HTR-8/SVneo (cell line): ENCODE measurements around the gene HAS3.

ENCODE experiments used
- DNase-seq: peaks from one replicate; pipeline ENCODE4 v3.0.0; 2011; ENCODE audit warnings: low spot score, mixed read lengths; ENCODE audit not compliant: insufficient read length
- FAIRE-seq: peaks from 2 replicates; lab custom pipeline; 2011; peaks lifted over from hg19 to GRCh38; lab: Jason Lieb, UNC

The HAS3 gene

DNA sequence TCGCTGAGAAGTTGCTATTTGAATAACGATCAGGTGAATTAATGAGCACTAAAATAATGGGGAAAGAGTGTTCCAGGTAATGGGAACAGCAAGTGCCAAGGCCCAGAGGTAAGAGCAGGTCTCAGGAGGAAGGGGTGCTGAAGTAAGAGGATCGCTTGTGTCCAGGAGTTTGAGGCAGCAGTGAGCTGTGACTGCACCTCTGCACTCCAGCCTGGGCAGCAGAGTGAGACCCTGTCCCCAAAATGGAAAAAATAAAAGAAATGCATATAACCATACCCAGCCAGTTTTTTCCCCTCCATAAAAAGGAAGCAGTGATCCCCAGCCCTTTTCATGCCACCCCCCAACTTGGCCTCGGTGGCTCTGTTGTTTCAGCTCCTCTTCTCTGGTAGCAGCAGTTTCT is 16.8 kb upstream of the HAS3 start:
- no peak for DNase-seq
- no peak for FAIRE-seq

GRCh38 chr16:69089091-69089910 is 16.2 kb upstream of the HAS3 start:
- DNase-seq: no peak

GRCh38 chr16:69093974-69094373 is 11.5 kb upstream of the HAS3 start:
- DNase-seq: no peak
- no peak for FAIRE-seq

More at GRCh38 chr16:69089091-69089910, 16.2 kb upstream of the HAS3 start:
- FAIRE-seq: no peak

DNA sequence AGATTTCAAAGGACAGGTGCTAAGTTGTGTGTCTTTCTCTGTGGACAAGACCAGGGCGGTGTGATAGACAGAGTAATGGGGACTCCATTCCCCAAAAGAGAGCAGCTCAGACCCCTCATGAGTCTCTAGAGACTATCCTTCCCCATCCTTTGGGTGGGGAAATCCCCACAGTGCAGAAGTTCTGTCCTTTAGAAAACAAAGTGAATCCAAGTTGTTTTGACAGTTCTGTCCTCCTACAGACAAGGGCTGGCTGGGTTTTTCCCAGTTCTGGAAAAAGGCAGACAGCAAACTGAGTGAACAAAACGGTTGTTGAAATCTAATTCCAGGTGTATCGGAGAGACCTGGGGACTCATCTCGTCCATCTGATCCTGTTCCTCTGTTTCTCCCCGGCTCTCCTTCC is 11.0 kb upstream of the HAS3 start:
- FAIRE-seq (no peak), DNase-seq (no peak)

- FAIRE-seq: no peak
- DNase-seq: no peak
These were observed 10.3 kb upstream of the HAS3 start for GRCh38 chr16:69095193-69095592.

DNA sequence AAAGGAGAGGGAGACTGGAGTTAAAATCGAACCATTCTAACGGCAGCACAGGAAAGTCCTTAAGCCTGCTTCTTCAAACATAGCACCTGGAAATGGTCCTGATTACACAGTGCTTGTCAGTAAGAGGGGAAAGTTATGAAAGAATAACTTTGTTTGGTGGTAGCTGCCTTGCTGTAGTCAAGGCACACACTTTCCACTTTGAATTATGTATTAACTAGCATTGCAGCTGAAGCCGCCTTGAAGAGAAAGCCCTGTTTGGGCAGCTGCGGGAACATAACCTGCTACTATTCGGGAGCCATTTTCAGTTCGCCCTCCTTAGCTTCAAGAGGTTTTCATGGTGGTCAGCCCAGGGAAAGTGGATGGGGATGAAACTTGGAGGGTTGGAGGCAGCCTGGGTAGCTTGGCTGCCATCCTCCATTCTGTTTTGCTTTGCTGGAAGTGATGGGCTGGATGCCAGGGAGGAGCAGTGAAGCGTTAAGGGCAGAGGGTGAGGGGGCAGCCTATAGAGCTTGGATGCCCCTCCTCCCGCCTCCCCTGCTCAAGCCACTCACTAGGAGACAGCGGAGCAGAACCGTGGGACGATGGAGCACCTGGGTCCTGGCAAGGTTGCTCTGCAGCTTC is 5.3 kb upstream of the HAS3 start:
- DNase-seq (no peak), FAIRE-seq (no peak)

- no peak for DNase-seq
- no peak for FAIRE-seq
These were observed 1.2 kb downstream of the HAS3 start for GRCh38 chr16:69106491-69107315.

- no peak for FAIRE-seq
- no peak for DNase-seq
These were observed 2.0 kb downstream of the HAS3 start for GRCh38 chr16:69107316-69107962.

DNA sequence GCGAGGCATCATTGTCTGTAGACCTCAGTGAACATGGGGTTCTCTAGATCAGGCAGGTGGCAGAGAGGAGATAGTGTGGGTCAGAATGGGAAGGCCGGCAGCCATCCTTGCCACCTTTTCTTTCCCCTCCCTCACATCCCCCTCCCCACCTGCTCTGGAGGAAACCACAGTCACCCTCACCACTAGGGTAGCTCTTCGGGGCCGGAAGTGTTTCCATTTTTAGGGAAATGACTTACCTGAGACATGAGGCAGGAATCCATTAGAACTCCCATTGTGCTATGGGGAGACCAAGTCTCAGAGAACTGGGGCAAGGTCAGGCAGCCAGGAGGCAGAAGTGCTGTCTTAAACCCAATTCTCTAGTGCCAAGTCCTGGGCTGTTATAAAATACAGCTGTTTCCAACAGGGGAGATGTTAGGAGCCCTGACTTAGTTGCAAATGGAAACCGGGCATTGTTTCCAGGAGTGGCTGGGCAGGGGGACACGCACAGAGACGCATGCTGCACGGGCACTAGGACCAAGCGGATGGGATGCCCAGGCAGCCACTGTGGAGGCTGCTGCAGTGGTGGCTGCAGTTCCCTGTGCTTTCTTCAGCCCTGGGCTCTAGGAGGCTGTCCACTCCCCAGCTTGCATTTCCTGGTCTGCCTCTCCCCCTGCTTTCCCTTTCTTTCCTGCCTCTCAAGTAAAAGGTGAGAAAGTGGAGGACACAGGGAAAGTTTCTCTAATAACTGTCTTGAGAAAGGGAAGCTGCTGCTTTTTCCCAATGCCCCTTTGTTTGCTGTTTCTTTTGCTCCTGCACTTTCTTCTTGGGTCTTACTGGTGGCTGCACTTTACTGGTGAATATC is 2.8 kb downstream of the HAS3 start:
- DNase-seq (no peak), FAIRE-seq (no peak)

- FAIRE-seq: no peak
These were observed 3.4 kb downstream of the HAS3 start for GRCh38 chr16:69108905-69109252.

DNA sequence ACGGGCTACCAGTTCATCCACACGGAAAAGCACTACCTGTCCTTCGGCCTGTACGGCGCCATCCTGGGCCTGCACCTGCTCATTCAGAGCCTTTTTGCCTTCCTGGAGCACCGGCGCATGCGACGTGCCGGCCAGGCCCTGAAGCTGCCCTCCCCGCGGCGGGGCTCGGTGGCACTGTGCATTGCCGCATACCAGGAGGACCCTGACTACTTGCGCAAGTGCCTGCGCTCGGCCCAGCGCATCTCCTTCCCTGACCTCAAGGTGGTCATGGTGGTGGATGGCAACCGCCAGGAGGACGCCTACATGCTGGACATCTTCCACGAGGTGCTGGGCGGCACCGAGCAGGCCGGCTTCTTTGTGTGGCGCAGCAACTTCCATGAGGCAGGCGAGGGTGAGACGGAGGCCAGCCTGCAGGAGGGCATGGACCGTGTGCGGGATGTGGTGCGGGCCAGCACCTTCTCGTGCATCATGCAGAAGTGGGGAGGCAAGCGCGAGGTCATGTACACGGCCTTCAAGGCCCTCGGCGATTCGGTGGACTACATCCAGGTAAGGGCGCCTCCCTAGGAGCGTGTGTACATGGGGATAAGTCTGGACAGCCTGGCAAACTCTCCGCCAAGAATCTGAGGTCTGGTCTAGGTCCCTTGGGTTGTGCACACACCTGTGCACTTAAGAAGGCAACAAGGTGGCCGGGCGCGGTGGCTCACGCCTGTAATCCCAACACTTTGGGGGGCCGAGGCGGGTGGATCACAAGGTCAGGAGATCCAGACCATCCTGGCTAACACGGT is 4.2 kb downstream of the HAS3 start:
- FAIRE-seq (no peak), DNase-seq (no peak)

More at GRCh38 chr16:69108905-69109252, 3.4 kb downstream of the HAS3 start:
- no peak for DNase-seq

GRCh38 chr16:69110406-69110805 is 5.0 kb downstream of the HAS3 start:
- DNase-seq (no peak), FAIRE-seq (no peak)

- no peak for FAIRE-seq
- no peak for DNase-seq
These were observed 5.9 kb downstream of the HAS3 start for GRCh38 chr16:69111216-69111875.

GRCh38 chr16:69111876-69112230 is 6.4 kb downstream of the HAS3 start:
- DNase-seq: no peak
- no peak for FAIRE-seq

GRCh38 chr16:69112285-69113129 is 7.1 kb downstream of the HAS3 start:
- FAIRE-seq: no peak
- DNase-seq: peak; percentile 71

- FAIRE-seq (no peak), DNase-seq (no peak)
These were observed 7.8 kb downstream of the HAS3 start for GRCh38 chr16:69113216-69113615.

DNA sequence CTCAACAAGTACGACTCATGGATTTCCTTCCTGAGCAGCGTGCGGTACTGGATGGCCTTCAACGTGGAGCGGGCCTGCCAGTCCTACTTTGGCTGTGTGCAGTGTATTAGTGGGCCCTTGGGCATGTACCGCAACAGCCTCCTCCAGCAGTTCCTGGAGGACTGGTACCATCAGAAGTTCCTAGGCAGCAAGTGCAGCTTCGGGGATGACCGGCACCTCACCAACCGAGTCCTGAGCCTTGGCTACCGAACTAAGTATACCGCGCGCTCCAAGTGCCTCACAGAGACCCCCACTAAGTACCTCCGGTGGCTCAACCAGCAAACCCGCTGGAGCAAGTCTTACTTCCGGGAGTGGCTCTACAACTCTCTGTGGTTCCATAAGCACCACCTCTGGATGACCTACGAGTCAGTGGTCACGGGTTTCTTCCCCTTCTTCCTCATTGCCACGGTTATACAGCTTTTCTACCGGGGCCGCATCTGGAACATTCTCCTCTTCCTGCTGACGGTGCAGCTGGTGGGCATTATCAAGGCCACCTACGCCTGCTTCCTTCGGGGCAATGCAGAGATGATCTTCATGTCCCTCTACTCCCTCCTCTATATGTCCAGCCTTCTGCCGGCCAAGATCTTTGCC is 9.0 kb downstream of the HAS3 start:
- DNase-seq: no peak
- FAIRE-seq: no peak
